GM23338 (cell line): Measurements from ENCODE around the gene FADD. TPM values are rescaled to one million over a fixed set of nuclear protein-coding genes. Genes with fewer than 3 reads are reported as not detected.

Experiments
- ATAC-seq: fragments of 200-7000 bp; cut with Tn5 transposase; 3 replicates; pipeline ENCODE4 v1.9.1; 2020
- DNase-seq: peaks from one replicate; pipeline ENCODE4 v3.0.0-alpha.2; 2015; ENCODE audit warnings: low spot score
- H2AFZ ChIP-seq: fragments of 200-600 bp; sonication (generic); 2 replicates; pipeline ENCODE4 v1.8.0; 2016; ENCODE audit warnings: antibody characterized with exemption, mild to moderate bottlenecking, moderate library complexity
- H3F3A ChIP-seq: fragments of 200-600 bp; sonication (generic); replicated peaks from 2 replicates; pipeline ENCODE4 v1.8.0; 2017; ENCODE audit warnings: antibody characterized with exemption, mixed run types, low read depth
- H3K27ac ChIP-seq: fragments of 200-600 bp; sonication (generic); 2 replicates; pipeline ENCODE4 v1.6.1; 2016; ENCODE audit warnings: low read depth
- H3K27me3 ChIP-seq: fragments of 200-600 bp; sonication (generic); 2 replicates; pipeline ENCODE4 v1.8.0; 2016; ENCODE audit warnings: mild to moderate bottlenecking, mixed run types, moderate library complexity; ENCODE audit not compliant: insufficient read depth
- H3K36me3 ChIP-seq: fragments of 200-600 bp; sonication (generic); 2 replicates; pipeline ENCODE4 v1.8.0; 2016; ENCODE audit warnings: mild to moderate bottlenecking; ENCODE audit not compliant: insufficient read depth
- H3K4me1 ChIP-seq: fragments of 200-600 bp; sonication (generic); 2 replicates; pipeline ENCODE4 v1.8.0; 2016; ENCODE audit warnings: mild to moderate bottlenecking, moderate library complexity; ENCODE audit not compliant: insufficient read depth
- H3K4me2 ChIP-seq: fragments of 200-600 bp; sonication (generic); 2 replicates; pipeline ENCODE4 v1.7.1; 2017; ENCODE audit warnings: mixed run types
- H3K4me3 ChIP-seq: fragments of 200-600 bp; sonication (generic); 2 replicates; pipeline ENCODE4 v1.6.1; 2016; ENCODE audit warnings: mixed run types
- H3K79me2 ChIP-seq: fragments of 200-600 bp; sonication (generic); replicated peaks from 2 replicates; pipeline ENCODE4 v1.8.0; 2017; ENCODE audit warnings: mild to moderate bottlenecking; ENCODE audit not compliant: insufficient read depth
- H3K9me2 ChIP-seq: fragments of 200-600 bp; sonication (generic); 2 replicates; pipeline ENCODE4 v1.8.0; 2017; ENCODE audit not compliant: insufficient read depth
- H4K20me1 ChIP-seq: fragments of 200-600 bp; sonication (generic); replicated peaks from 2 replicates; pipeline ENCODE4 v1.8.0; 2017; ENCODE audit warnings: mild to moderate bottlenecking; ENCODE audit not compliant: insufficient read depth
- H3K27ac Mint-ChIP-seq: 2 replicates; pipeline ENCODE4 v1.8.0; 2020; ENCODE audit warnings: inconsistent platforms, mild to moderate bottlenecking, moderate library complexity, mixed read lengths
- H3K27me3 Mint-ChIP-seq: 3 replicates; pipeline ENCODE4 v1.8.0; 2022; ENCODE audit warnings: low read depth, mild to moderate bottlenecking, moderate library complexity, mixed read lengths, inconsistent platforms; ENCODE audit not compliant: insufficient read depth, poor library complexity
- H3K36me3 Mint-ChIP-seq: 3 replicates; pipeline ENCODE4 v1.8.0; 2021; ENCODE audit warnings: low read depth, mild to moderate bottlenecking, inconsistent platforms, moderate library complexity, mixed read lengths
- H3K4me1 Mint-ChIP-seq: 3 replicates; pipeline ENCODE4 v1.8.0; 2020; ENCODE audit warnings: mild to moderate bottlenecking, inconsistent platforms, mixed read lengths
- H3K4me3 Mint-ChIP-seq: 3 replicates; pipeline ENCODE4 v1.8.0; 2021; ENCODE audit warnings: moderate library complexity, mild to moderate bottlenecking, inconsistent platforms, mixed read lengths
- H3K9me3 Mint-ChIP-seq: 3 replicates; pipeline ENCODE4 v1.8.0; 2020; ENCODE audit warnings: moderate library complexity, mild to moderate bottlenecking, inconsistent platforms, mixed read lengths
- CREB1 ChIP-seq: fragments of 250-450 bp; sonication (Bioruptor Pico); IDR thresholded peaks from 2 replicates; pipeline ENCODE4 v1.5.0; 2020; ENCODE audit warnings: low read depth, mild to moderate bottlenecking, moderate library complexity
- ZNF331 ChIP-seq: fragments of 250-450 bp; sonication (Bioruptor Pico); IDR thresholded peaks from 2 replicates; pipeline ENCODE4 v1.5.0; 2020; ENCODE audit warnings: low read depth, mild to moderate bottlenecking, moderate library complexity
- polyA plus RNA-seq: library from polyadenylated mRNA; unstranded; fragments of >200 nt; fragmentation: Nextera tagmentation; extraction: Ambion mirVana; gene quantifications from 2 replicates; pipeline ENCODE4 v1.2.1, GENCODE V29; 2016
- total RNA-seq: library from RNA; depleted of rRNA; stranded (reverse); fragments of >200 nt; shearing (Covaris generic); gene quantifications from 2 replicates; pipeline ENCODE4 v1.2.3, GENCODE V29; 2014
- TF ChIP-seq, protein P1 (sequence below): fragments of 250-450 bp; sonication (Bioruptor Pico); IDR thresholded peaks from 2 replicates; pipeline ENCODE4 v1.5.0; 2020; ENCODE audit warnings: mild to moderate bottlenecking, moderate library complexity
- TF ChIP-seq, protein P2 (sequence below), 2 experiments: fragments of 200-600 bp in 1 of 2; sonication (generic) in 1 of 2; conservative IDR thresholded peaks; 2 replicates each; pipeline versions ENCODE4 v1.5.1 to v1.6.1; 2016 to 2017; ENCODE audit warnings: antibody characterized with exemption in 2 of 2, low read depth in 2 of 2, mild to moderate bottlenecking in 2 of 2, moderate library complexity in 1 of 2

Gene FADD
- total and polyA plus RNA-seq, 2 experiments from 2014 or later: 19.7 to 65.8 TPM

DNA sequence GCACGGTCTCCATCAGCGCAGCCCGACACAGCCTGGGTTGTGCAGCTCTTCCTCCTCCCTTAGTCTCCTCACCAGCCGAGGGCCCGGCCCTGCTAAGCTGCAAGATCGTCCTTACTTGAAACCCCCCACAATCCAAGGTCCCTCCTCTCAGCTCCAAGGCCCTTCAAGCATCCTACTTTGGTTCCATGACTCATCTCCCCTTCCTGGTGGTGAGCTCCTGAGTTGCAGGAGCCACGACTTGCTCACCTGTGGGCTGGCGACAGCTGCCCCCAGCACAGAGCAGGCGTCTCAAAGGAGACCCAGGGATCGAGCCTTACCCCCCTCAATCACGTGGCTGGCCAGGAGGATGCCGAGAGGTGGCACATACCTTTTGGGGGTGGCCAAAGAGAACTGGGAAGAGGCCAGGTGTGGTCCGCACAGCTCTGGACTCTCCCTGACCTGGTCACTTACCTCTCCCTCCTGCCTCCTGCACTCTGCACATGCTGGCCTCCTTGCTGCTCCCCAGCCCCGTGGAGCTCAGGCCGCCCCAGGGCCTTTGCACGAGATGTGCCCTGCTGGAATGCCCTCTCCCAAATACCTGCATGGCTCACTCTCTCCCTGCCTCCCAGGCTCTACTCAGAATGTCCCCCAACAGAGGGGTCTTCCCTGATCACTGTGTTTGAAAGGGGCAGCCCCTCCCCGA lies 35.2 kb upstream of the FADD start:
- TF ChIP-seq, protein P1, sequence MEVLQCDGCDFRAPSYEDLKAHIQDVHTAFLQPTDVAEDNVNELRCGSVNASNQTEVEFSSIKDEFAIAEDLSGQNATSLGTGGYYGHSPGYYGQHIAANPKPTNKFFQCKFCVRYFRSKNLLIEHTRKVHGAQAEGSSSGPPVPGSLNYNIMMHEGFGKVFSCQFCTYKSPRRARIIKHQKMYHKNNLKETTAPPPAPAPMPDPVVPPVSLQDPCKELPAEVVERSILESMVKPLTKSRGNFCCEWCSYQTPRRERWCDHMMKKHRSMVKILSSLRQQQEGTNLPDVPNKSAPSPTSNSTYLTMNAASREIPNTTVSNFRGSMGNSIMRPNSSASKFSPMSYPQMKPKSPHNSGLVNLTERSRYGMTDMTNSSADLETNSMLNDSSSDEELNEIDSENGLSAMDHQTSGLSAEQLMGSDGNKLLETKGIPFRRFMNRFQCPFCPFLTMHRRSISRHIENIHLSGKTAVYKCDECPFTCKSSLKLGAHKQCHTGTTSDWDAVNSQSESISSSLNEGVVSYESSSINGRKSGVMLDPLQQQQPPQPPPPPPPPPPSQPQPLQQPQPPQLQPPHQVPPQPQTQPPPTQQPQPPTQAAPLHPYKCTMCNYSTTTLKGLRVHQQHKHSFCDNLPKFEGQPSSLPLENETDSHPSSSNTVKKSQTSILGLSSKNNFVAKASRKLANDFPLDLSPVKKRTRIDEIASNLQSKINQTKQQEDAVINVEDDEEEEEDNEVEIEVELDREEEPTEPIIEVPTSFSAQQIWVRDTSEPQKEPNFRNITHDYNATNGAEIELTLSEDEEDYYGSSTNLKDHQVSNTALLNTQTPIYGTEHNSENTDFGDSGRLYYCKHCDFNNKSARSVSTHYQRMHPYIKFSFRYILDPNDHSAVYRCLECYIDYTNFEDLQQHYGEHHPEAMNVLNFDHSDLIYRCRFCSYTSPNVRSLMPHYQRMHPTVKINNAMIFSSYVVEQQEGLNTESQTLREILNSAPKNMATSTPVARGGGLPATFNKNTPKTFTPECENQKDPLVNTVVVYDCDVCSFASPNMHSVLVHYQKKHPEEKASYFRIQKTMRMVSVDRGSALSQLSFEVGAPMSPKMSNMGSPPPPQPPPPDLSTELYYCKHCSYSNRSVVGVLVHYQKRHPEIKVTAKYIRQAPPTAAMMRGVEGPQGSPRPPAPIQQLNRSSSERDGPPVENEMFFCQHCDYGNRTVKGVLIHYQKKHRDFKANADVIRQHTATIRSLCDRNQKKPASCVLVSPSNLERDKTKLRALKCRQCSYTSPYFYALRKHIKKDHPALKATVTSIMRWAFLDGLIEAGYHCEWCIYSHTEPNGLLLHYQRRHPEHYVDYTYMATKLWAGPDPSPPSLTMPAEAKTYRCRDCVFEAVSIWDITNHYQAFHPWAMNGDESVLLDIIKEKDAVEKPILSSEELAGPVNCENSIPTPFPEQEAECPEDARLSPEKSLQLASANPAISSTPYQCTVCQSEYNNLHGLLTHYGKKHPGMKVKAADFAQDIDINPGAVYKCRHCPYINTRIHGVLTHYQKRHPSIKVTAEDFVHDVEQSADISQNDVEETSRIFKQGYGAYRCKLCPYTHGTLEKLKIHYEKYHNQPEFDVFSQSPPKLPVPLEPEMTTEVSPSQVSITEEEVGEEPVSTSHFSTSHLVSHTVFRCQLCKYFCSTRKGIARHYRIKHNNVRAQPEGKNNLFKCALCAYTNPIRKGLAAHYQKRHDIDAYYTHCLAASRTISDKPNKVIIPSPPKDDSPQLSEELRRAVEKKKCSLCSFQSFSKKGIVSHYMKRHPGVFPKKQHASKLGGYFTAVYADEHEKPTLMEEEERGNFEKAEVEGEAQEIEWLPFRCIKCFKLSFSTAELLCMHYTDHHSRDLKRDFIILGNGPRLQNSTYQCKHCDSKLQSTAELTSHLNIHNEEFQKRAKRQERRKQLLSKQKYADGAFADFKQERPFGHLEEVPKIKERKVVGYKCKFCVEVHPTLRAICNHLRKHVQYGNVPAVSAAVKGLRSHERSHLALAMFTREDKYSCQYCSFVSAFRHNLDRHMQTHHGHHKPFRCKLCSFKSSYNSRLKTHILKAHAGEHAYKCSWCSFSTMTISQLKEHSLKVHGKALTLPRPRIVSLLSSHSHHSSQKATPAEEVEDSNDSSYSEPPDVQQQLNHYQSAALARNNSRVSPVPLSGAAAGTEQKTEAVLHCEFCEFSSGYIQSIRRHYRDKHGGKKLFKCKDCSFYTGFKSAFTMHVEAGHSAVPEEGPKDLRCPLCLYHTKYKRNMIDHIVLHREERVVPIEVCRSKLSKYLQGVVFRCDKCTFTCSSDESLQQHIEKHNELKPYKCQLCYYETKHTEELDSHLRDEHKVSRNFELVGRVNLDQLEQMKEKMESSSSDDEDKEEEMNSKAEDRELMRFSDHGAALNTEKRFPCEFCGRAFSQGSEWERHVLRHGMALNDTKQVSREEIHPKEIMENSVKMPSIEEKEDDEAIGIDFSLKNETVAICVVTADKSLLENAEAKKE (CRISPR knock-in tag): no peak
- no peak overlapping the region for H3K4me3 ChIP-seq
- H3K4me2 ChIP-seq: no peak overlapping the region
- no peaks in the 10 kb centered on the region for H3K79me2 ChIP-seq
- DNase-seq: no peak
- no peak overlapping the region for H3K4me3 Mint-ChIP-seq
- H3K4me1 Mint-ChIP-seq: no peaks in the 10 kb centered on the region; the same call in 2 of the 3 replicates
- H3K9me2 ChIP-seq: no peaks in the 10 kb centered on the region
- no peak overlapping the region for H3K27ac Mint-ChIP-seq
- H4K20me1 ChIP-seq: no peaks in the 10 kb centered on the region
- no peaks in the 10 kb centered on the region for H3F3A ChIP-seq
- peak; percentile 27; the same call in 1 of the 3 replicates for ATAC-seq
- no peaks in the 10 kb centered on the region for H3K27me3 ChIP-seq
- no peak overlapping the region for H2AFZ ChIP-seq
- H3K36me3 Mint-ChIP-seq: no peaks in the 10 kb centered on the region
- no peaks in the 10 kb centered on the region for H3K36me3 ChIP-seq
- no peak overlapping the region for H3K27ac ChIP-seq
- H3K27me3 Mint-ChIP-seq: peaks cover 9% of the 10 kb centered on the region
- H3K9me3 Mint-ChIP-seq: no peaks in the 10 kb centered on the region
- no peaks in the 10 kb centered on the region for H3K4me1 ChIP-seq

- Histone ChIP-seq H3K4me2 (no peak overlapping the region), H3K4me3 (no peak overlapping the region), H3K36me3 (no peaks in the 10 kb centered on the region), H3K4me1 (no peaks in the 10 kb centered on the region), H2AFZ (no peak overlapping the region), H3K79me2 (no peaks in the 10 kb centered on the region), H4K20me1 (no peaks in the 10 kb centered on the region), H3F3A (no peaks in the 10 kb centered on the region), H3K27me3 (no peaks in the 10 kb centered on the region), H3K27ac (no peak overlapping the region), H3K9me2 (no peaks in the 10 kb centered on the region)
- no peak overlapping the region for H3K4me3 Mint-ChIP-seq
- H3K27ac Mint-ChIP-seq: no peak overlapping the region
- no peaks in the 10 kb centered on the region for H3K36me3 Mint-ChIP-seq
- no peaks in the 10 kb centered on the region; the same call in 2 of the 3 replicates for H3K4me1 Mint-ChIP-seq
- ATAC-seq (no peak), DNase-seq (no peak)
- H3K9me3 Mint-ChIP-seq: no peaks in the 10 kb centered on the region
- H3K27me3 Mint-ChIP-seq: peaks cover 9% of the 10 kb centered on the region
- TF ChIP-seq, protein P2, sequence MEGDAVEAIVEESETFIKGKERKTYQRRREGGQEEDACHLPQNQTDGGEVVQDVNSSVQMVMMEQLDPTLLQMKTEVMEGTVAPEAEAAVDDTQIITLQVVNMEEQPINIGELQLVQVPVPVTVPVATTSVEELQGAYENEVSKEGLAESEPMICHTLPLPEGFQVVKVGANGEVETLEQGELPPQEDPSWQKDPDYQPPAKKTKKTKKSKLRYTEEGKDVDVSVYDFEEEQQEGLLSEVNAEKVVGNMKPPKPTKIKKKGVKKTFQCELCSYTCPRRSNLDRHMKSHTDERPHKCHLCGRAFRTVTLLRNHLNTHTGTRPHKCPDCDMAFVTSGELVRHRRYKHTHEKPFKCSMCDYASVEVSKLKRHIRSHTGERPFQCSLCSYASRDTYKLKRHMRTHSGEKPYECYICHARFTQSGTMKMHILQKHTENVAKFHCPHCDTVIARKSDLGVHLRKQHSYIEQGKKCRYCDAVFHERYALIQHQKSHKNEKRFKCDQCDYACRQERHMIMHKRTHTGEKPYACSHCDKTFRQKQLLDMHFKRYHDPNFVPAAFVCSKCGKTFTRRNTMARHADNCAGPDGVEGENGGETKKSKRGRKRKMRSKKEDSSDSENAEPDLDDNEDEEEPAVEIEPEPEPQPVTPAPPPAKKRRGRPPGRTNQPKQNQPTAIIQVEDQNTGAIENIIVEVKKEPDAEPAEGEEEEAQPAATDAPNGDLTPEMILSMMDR (conservative IDR thresholded peaks at IDR 0.05; ENCODE audit: low read depth in 2 of 2): no peak
- TF ChIP-seq CREB1 (CRISPR knock-in tag) (no peak), ZNF331 (CRISPR knock-in tag) (no peak)
These were observed 34.7 kb upstream of the FADD start for GRCh38 chr11:70168405-70168754.
